H1 (cell line): ENCODE data around the gene OBP2B. TPM values are rescaled to one million over a fixed set of nuclear protein-coding genes. Genes with fewer than 3 reads are reported as not detected.

Experiments used
- CTCF ChIA-PET: fragments of 300-600 bp; sonication (Branson Sonifier 250); formaldehyde crosslinking; loops from one replicate; lab custom pipeline; 2021; ENCODE audit not compliant: partially characterized antibody; lab: Charles Lee
- POLR2A ChIA-PET: fragments of 300-600 bp; sonication (Branson Sonifier 250); formaldehyde crosslinking; loops from one replicate; lab custom pipeline; 2021; ENCODE audit warnings: inconsistent platforms; ENCODE audit not compliant: partially characterized antibody; lab: Charles Lee
- DNase-seq, 2 experiments: peaks; one replicate each; pipeline versions ENCODE4 v3.0.0 to v3.0.0-alpha.2; 2010 to 2022; ENCODE audit warnings: low spot score in 2 of 2, low read depth in 1 of 2, mixed read lengths in 1 of 2
- FAIRE-seq: peaks from 2 replicates; lab custom pipeline; 2011; peaks lifted over from hg19 to GRCh38; lab: Jason Lieb, UNC
- H2AFZ ChIP-seq: 2 replicates; pipeline ENCODE4 v1.8.1; 2012; ENCODE audit warnings: low read length, inconsistent platforms
- H2AK5ac ChIP-seq: 2 replicates; pipeline ENCODE4 v1.6.1; 2013; ENCODE audit warnings: low read depth, low read length
- H2BK120ac ChIP-seq: replicated peaks from 2 replicates; pipeline ENCODE3; 2013; ENCODE audit warnings: low read depth, low read length, inconsistent platforms
- H2BK12ac ChIP-seq: 2 replicates; pipeline ENCODE4 v1.6.1; 2013; ENCODE audit warnings: low read depth, low read length
- H2BK15ac ChIP-seq: 2 replicates; pipeline ENCODE4 v1.6.1; 2013; ENCODE audit warnings: low read length
- H2BK20ac ChIP-seq: 2 replicates; pipeline ENCODE4 v1.6.1; 2013; ENCODE audit warnings: low read length
- H2BK5ac ChIP-seq: 2 replicates; pipeline ENCODE4 v1.6.1; 2013; ENCODE audit warnings: low read depth, low read length
- H3K14ac ChIP-seq: 2 replicates; pipeline ENCODE4 v1.6.1; 2013; ENCODE audit warnings: inconsistent platforms; ENCODE audit not compliant: insufficient read length
- H3K18ac ChIP-seq: 2 replicates; pipeline ENCODE4 v1.6.1; 2013; ENCODE audit warnings: low read length; ENCODE audit errors: extremely low read depth
- H3K23ac ChIP-seq: 2 replicates; pipeline ENCODE4 v1.6.1; 2013; ENCODE audit warnings: inconsistent platforms; ENCODE audit not compliant: insufficient read length
- H3K23me2 ChIP-seq: 2 replicates; pipeline ENCODE4 v1.6.1; 2013; ENCODE audit warnings: low read depth, low read length
- H3K27ac ChIP-seq: 2 replicates; pipeline ENCODE4 v1.6.1; 2011; ENCODE audit warnings: low read depth, low read length, inconsistent platforms
- H3K27me3 ChIP-seq, 4 experiments: replicated peaks in 1 of 4; 1 replicate in 1 of 4; 2 replicates in 3 of 4; pipeline versions ENCODE4 v1.6.1 to v1.8.1; 2011 to 2013; ENCODE audit warnings: low read length in 3 of 4, mild to moderate bottlenecking in 3 of 4, inconsistent platforms in 2 of 4, mixed read lengths in 2 of 4, moderate library complexity in 1 of 4; ENCODE audit not compliant: control insufficient read depth in 3 of 4, insufficient read depth in 3 of 4; ENCODE audit errors: extremely low read depth in 1 of 4
- H3K36me3 ChIP-seq, 4 experiments: 2 replicates each; pipeline versions ENCODE4 v1.6.1 to v1.8.1; 2011 to 2013; ENCODE audit warnings: mild to moderate bottlenecking in 4 of 4, low read length in 3 of 4, moderate library complexity in 2 of 4, control low read depth in 1 of 4, inconsistent platforms in 1 of 4; ENCODE audit not compliant: insufficient read depth in 4 of 4, control insufficient read depth in 2 of 4
- H3K4ac ChIP-seq: replicated peaks from 2 replicates; pipeline ENCODE3; 2013; ENCODE audit warnings: low read length, low read depth, mixed read lengths, inconsistent platforms; ENCODE audit not compliant: insufficient read length
- H3K4me1 ChIP-seq, 4 experiments: replicated peaks in 1 of 4; 1 replicate in 1 of 4; 2 replicates in 3 of 4; pipeline versions ENCODE4 v1.6.1 to v1.8.1; 2011 to 2013; ENCODE audit warnings: low read length in 3 of 4, inconsistent platforms in 2 of 4, mixed read lengths in 1 of 4; ENCODE audit not compliant: insufficient read depth in 4 of 4, control insufficient read depth in 3 of 4
- H3K4me2 ChIP-seq, 2 experiments: 2 replicates each; pipeline versions ENCODE4 v1.6.1 to v1.8.1; 2011 to 2013; ENCODE audit warnings: low read depth in 2 of 2, low read length in 2 of 2, control low read depth in 1 of 2, inconsistent platforms in 1 of 2, mild to moderate bottlenecking in 1 of 2; ENCODE audit not compliant: insufficient read depth in 1 of 2
- H3K4me3 ChIP-seq, 4 experiments: fragments of 200-600, 300-600 bp in 1 of 4; sonication (generic), shearing (Covaris generic), sonication (Bioruptor Twin) in 1 of 4; 2 replicates each; pipeline versions ENCODE4 v1.5.1 to v1.8.1; 2011 to 2016; ENCODE audit warnings: low read length in 4 of 4, low read depth in 3 of 4, control low read depth in 2 of 4, inconsistent platforms in 2 of 4, mild to moderate bottlenecking in 2 of 4, mixed read lengths in 1 of 4, moderate library complexity in 1 of 4; ENCODE audit not compliant: insufficient read depth in 2 of 4; ENCODE audit errors: extremely low read depth in 1 of 4
- H3K56ac ChIP-seq: replicated peaks from 2 replicates; pipeline ENCODE3; 2013; ENCODE audit warnings: low read depth, mild to moderate bottlenecking, mixed read lengths, low read length, inconsistent platforms; ENCODE audit not compliant: insufficient read length
- H3K79me1 ChIP-seq: 2 replicates; pipeline ENCODE4 v1.6.1; 2013; ENCODE audit warnings: low read depth, low read length, control low read depth
- H3K79me2 ChIP-seq, 2 experiments: 2 replicates each; pipeline versions ENCODE4 v1.6.1 to v1.8.1; 2012 to 2013; ENCODE audit warnings: low read length in 2 of 2, mild to moderate bottlenecking in 2 of 2, inconsistent platforms in 1 of 2; ENCODE audit not compliant: insufficient read depth in 2 of 2, control insufficient read depth in 1 of 2
- H3K9ac ChIP-seq, 4 experiments: replicated peaks in 1 of 4; 1 replicate in 1 of 4; 2 replicates in 3 of 4; pipeline versions ENCODE4 v1.6.1 to v1.8.1; 2011 to 2013; ENCODE audit warnings: low read depth in 3 of 4, low read length in 3 of 4, control low read depth in 2 of 4, mild to moderate bottlenecking in 2 of 4, moderate library complexity in 2 of 4, inconsistent platforms in 1 of 4; ENCODE audit errors: extremely low read depth in 1 of 4
- H3K9me3 ChIP-seq, 2 experiments: 2 replicates each; pipeline versions ENCODE4 v1.6.1 to v1.8.1; 2012 to 2013; ENCODE audit warnings: mild to moderate bottlenecking in 2 of 2, moderate library complexity in 2 of 2, control low read depth in 1 of 2, inconsistent platforms in 1 of 2, low read depth in 1 of 2, low read length in 1 of 2, mixed read lengths in 1 of 2; ENCODE audit not compliant: insufficient read depth in 2 of 2
- H4K20me1 ChIP-seq, 2 experiments: replicated peaks in 1 of 2; 2 replicates each; pipeline versions ENCODE3 to v1.8.1; 2011 to 2013; ENCODE audit warnings: inconsistent platforms in 2 of 2, low read length in 2 of 2, mild to moderate bottlenecking in 1 of 2; ENCODE audit not compliant: insufficient read depth in 2 of 2, control insufficient read depth in 1 of 2
- H4K5ac ChIP-seq: 2 replicates; pipeline ENCODE4 v1.6.1; 2013; ENCODE audit warnings: low read length, low read depth, mixed read lengths, inconsistent platforms; ENCODE audit not compliant: insufficient read length
- H4K8ac ChIP-seq: 2 replicates; pipeline ENCODE4 v1.8.0; 2013; ENCODE audit warnings: mild to moderate bottlenecking, moderate library complexity, low read length, inconsistent platforms; ENCODE audit not compliant: insufficient read depth; ENCODE audit errors: extremely low read depth
- H4K91ac ChIP-seq: replicated peaks from 2 replicates; pipeline ENCODE3; 2013; ENCODE audit warnings: low read length, mixed read lengths, inconsistent platforms; ENCODE audit not compliant: insufficient read length
- BCL11A ChIP-seq, 2 experiments: IDR thresholded peaks; one replicate each; pipeline ENCODE4 v1.6.1; 2011; ENCODE audit warnings: low read depth in 2 of 2, low read length in 2 of 2, mild to moderate bottlenecking in 2 of 2
- EZH2 ChIP-seq: fragments of 200-600 bp; sonication (generic); IDR thresholded peaks from 2 replicates; pipeline ENCODE4 v1.7.1; 2012; ENCODE audit warnings: low read depth, mild to moderate bottlenecking, moderate library complexity, low read length, inconsistent platforms; ENCODE audit not compliant: severe bottlenecking
- HDAC6 ChIP-seq: IDR thresholded peaks from one replicate; pipeline ENCODE4 v1.7.1; 2012; ENCODE audit warnings: low read depth, mild to moderate bottlenecking, inconsistent platforms, low read length, moderate library complexity
- KDM5A ChIP-seq: fragments of 200-600 bp; IDR thresholded peaks from 2 replicates; pipeline ENCODE4 v1.7.1; 2012; ENCODE audit warnings: mild to moderate bottlenecking, low read length, inconsistent platforms, mixed read lengths
- POLR2A ChIP-seq, 2 experiments: IDR thresholded peaks; 1 replicate in 1 of 2; 2 replicates in 1 of 2; pipeline ENCODE4 v1.6.1; 2011; ENCODE audit warnings: low read depth in 2 of 2, low read length in 2 of 2, mild to moderate bottlenecking in 2 of 2; ENCODE audit errors: control extremely low read depth in 1 of 2
- POLR2AphosphoS5 ChIP-seq: IDR thresholded peaks from 2 replicates; pipeline ENCODE4 v1.6.1; 2011; ENCODE audit warnings: low read depth, low read length
- WGBS, 2 experiments: shearing (Covaris generic) in 1 of 2; methylation state at CpG; one replicate each; pipeline versions ENCODE4 v1.1.6 to v1.1.7; 2013 to 2015; ENCODE audit warnings: low lambda C conversion rate in 2 of 2, mixed read lengths in 2 of 2, inconsistent platforms in 1 of 2, low coverage in 1 of 2, missing lambda C conversion rate in 1 of 2; ENCODE audit not compliant: insufficient replicate concordance in 2 of 2, insufficient coverage in 1 of 2, insufficient read length in 1 of 2; ENCODE audit errors: extremely low coverage in 1 of 2, missing lambda C conversion rate in 1 of 2; 5-methylcytosine and 5-hydroxymethylcytosine counted together
- polyA plus RNA-seq, 7 experiments: library from polyadenylated mRNA; depleted of rRNA in 3 of 7; stranded (reverse) in 5 of 7; unstranded in 2 of 7; fragments of >200 nt in 5 of 7; fragments of 200-250 nt in 2 of 7; gene quantifications; 1 replicate in 5 of 7; 2 replicates in 1 of 7; 4 replicates in 1 of 7; pipeline versions ENCODE4 v1.2.1 to v1.2.3, GENCODE V29; 2011 to 2013; ENCODE audit warnings: missing spikeins in 2 of 7, mixed read lengths in 2 of 7
- total RNA-seq: library from RNA; stranded (reverse); fragmentation: NEBNext Ultra II Directional; extraction: Animal tissue kit (Norgen Biotek cat#: 25700); gene quantifications from 2 replicates; pipeline ENCODE4 v1.2.1, GENCODE V29; 2021

Gene OBP2B
- total and polyA plus RNA-seq, 2 of the 8 experiments (the other 6 are each of a cell fraction or from before 2014, with no cell fraction given): not detected

GRCh38 chr9:133199648-133200321 lies 9.3 kb downstream of the OBP2B start:
- Histone ChIP-seq H4K8ac (peak overlapping the region; percentile 72; the same call in 1 of the 2 replicates), H3K4me1 (no peaks in the 10 kb centered on the region; a peak in 1 of 7 replicates), H4K91ac (no peak overlapping the region), H2BK20ac (no peak overlapping the region), H3K23me2 (no peaks in the 10 kb centered on the region; the same call in 1 of the 2 replicates), H2BK12ac (no peak overlapping the region), H3K27me3 (peaks cover 0 to 30% (median 18%) of the 10 kb centered on the region in 4 experiments; a peak in 6 of 7 replicates), H3K56ac (no peak overlapping the region), H3K23ac (no peak overlapping the region), H3K79me1 (no peaks in the 10 kb centered on the region), H2AFZ (peak overlapping the region; percentile 4; the same call in 1 of the 2 replicates), H3K4me3 (no peak overlapping the region), H3K14ac (no peak overlapping the region), H2AK5ac (no peak overlapping the region), H2BK15ac (no peak overlapping the region), H3K4ac (no peak overlapping the region), H4K20me1 (no peaks in the 10 kb centered on the region), H2BK120ac (no peak overlapping the region), H3K36me3 (no peaks in the 10 kb centered on the region), H2BK5ac (no peak overlapping the region), H4K5ac (no peak overlapping the region), H3K9ac (no peak overlapping the region), H3K18ac (no peak overlapping the region), H3K4me2 (no peak overlapping the region), H3K79me2 (no peaks in the 10 kb centered on the region), H3K27ac (no peak overlapping the region), H3K9me3 (peaks cover 2 to 3% of the 10 kb centered on the region in 2 experiments; a peak in 1 of 4 replicates)
- DNase-seq: peak in 1 of 2 experiments; percentile 59
- no peak for FAIRE-seq
- WGBS, 2 experiments: 81% methylated on average over 42 of the region's 44 CpGs; no CpG with 5 or more reads in 1 of the 2 experiments
- POLR2A ChIA-PET: interaction anchor here (1.3 to 1.5 kb wide), 2 partner anchors 148 to 151 kb away, joined by 3 read pairs; partner anchors contain the start of genes MED22 and RPL7A
- CTCF ChIA-PET: interaction anchor here (1.0 to 2.8 kb wide), 6 partner anchors 12 to 270 kb away, joined by 3 to 38 read pairs (median 4); partner anchors contain the start of gene SURF6
- no peak for TF ChIP-seq POLR2A (IDR thresholded peaks at IDR 0.05; ENCODE audit: control extremely low read depth in 1 of 2, low read depth in 2 of 2, low read length in 2 of 2)
- no peak for TF ChIP-seq BCL11A (IDR thresholded peaks at IDR 0.05; ENCODE audit: low read depth in 2 of 2, low read length in 2 of 2)
- TF ChIP-seq EZH2: no peak
- TF ChIP-seq POLR2AphosphoS5: no peak
- no peak for TF ChIP-seq HDAC6
- TF ChIP-seq KDM5A: no peak
